NCI-H446 treated with DMSO at 0.1 percent for 48 hours (cell line): Measurements from ENCODE around the gene DTYMK.

Experiments
- DNase-seq: peaks from one replicate; lab custom pipeline; 2025; lab: John Stamatoyannopoulos, UW

DTYMK gene

DNA sequence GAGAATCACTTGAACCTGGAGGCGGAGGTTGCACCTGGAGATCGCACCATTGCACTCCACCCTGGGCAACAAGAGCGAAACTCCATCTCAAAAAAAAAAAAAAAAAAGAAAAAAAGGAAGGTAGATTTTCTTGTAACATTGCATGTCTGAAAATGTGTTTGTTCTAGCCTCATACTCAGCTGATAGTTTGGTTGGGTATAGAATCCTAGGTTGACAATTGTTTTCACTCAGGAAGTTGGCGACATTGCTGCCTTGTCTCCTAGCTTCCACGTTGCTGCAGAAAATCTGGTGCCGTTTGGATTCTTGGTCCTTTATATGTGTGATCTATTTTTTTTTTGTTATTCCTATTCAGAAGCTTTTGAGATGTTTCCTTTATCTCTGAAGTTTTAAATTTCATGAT lies 19.9 kb upstream of the DTYMK start:
- no peak for DNase-seq

DNA sequence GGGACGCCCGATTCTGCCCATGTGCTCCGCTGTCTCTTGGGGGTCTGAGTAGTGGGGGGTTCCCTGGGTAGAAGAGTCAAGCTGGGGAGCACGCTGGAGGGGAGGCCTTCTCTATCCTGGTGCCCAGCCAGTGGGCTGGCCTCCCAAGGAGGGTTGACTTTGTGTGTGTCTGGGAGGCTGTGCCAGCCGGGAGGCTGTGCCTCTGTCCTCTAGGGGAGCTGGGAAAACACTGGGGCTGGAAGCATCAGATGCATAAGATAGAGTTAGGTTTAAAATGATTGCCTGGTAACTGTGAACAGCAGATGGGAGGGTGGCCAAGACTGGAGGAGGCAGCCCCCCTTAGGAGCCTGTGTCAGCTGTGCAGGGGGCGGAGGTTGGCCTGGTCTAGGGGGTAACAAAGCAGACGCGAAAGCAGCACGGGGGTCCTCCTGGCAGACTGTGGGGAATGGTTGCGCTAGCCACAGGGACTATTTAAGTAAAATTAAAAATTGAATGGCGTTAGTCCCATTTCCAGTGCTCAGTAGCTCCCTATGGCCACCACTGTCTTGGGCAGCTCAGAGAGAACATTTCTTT lies 16.5 kb upstream of the DTYMK start:
- no peak for DNase-seq

DNA sequence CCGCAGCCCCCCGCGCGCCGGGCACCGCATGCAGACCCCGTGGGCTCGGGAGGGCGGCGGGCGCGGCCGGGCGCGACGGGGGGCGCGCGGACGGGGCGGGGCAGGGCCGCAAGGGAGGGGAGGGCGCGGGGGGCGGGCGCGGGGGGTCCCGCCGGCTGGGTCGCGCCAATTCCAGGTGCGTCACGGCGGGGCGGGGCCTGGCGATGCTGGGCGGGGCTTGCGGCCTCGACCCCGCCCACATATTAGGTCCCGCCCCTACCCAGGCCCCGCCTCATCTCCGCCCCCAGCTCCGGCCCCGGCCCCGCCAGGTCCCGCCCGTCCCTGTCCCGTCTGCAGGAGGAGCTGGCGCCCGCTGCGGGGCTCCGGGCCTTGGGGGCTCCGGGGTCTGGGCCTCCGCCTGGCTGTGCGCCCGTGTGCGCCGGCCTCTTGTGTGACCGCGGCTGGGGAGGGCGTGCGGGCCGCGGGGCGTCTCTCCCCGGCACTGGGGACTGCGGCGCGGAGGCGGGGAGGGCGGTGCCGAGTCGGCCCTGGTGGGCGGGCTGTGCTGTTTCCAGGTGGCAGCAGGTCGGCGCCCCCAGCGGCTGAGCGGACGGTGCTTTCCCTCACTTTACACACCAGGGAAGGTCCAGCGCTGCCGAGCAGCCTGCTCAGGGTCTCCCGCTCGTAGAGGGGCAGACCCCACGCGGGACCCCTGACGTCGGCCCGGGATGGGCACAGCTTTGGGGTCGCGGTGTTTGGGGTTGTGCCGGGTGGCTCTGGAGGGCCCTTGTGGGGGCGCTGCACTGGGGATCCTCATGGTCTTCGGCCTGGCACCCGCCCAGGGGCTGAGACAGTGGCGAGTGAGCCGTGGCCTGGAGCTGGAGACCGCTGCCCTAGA lies 15.8 kb upstream of the DTYMK start:
- peak; percentile 54 for DNase-seq

DNA sequence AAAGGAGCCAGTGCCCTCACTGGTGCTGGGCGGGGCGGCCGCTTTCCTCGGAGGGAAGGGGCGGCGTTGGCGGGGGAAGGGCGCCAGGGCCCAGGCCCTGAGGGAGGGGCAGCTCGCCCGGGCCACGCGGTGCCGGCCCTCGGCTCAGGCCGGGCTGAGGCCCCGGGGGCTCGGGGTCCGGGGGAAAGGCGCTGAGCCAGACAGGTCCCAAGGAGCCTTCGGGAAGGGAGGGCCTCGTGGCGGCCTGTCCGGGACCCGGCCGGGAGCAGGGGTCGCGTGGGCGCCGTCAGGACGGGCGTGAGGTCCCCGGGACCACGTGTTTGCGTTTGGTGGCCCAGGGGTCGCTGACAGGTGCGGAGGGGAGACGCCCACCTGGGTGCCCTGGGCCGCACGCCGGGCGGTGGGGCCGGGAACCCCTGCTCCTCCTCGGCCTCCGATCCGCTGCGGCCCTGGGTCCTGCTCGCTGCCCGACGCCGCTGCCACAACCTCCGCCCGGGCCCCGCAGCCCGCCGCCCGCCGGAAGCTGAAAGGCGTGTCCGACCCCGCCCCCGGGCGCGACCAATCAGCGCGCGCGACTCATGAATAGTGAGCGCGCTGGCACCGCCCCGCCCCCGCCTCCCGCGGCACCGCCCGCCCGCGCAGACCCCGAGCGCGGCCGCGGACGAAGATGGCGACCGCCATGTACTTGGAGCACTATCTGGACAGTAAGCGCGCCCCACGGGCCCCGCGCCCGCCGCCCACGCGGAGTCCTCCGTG lies 15.0 kb upstream of the DTYMK start, which contains the start of gene ING5:
ING5 (plus strand) TSS at position 641 of the 756 bp plus-strand sequence; CDS start at position 668, 27 bp downstream.
- peak; percentile 76 for DNase-seq

DNA sequence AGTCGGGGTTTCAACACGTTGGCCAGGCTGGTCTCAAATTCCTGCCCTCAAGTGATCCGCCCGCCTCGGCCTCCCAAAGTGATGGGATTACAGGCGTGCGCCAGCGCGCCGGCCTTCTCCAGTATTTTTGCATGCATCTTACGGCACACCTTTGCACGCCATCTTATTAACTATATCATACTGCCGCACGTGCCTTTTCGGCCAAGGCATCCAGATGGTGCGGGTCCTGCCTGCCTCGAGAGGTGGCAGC lies 14.5 kb upstream of the DTYMK start:
- DNase-seq: peak; percentile 89

DNA sequence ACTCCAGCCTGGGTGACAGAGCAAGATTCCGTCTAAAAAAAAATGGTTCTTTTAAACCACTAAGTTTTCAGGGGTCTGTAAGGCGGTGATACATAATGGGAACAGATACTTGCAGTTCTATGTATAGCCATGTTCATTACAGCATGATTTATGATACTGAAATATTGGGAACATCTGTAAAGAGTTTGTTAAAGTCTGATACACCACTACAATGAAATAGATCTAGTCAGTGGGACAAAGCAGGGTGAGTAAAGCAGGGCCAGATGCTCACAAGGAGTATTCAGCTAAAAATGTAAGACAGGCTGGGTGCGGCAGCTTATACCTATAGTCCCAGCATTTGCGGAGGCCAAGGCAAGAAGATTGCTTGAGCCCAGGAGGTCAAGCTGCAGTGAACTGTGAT lies 9.0 kb upstream of the DTYMK start:
- DNase-seq: no peak

DNA sequence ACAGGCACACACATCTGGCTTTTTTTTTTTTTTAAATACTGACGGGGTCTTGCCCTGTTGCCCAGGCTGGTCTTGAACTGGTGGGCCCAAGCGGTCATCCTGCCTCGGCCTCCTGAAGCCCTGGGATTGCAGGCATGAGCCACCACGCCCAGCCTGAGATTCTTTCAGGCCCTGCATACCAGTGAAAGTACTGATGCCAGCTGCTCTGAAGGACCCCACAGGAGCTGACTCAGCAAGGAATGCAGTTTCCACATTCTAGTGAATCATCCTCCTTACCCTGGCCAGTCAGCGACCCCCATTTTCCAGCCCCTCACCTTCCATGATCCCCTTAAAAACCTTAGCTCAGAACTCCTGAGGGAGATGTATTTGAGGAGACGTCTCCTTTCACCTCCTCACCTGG lies 5.8 kb upstream of the DTYMK start:
- no peak for DNase-seq

DNA sequence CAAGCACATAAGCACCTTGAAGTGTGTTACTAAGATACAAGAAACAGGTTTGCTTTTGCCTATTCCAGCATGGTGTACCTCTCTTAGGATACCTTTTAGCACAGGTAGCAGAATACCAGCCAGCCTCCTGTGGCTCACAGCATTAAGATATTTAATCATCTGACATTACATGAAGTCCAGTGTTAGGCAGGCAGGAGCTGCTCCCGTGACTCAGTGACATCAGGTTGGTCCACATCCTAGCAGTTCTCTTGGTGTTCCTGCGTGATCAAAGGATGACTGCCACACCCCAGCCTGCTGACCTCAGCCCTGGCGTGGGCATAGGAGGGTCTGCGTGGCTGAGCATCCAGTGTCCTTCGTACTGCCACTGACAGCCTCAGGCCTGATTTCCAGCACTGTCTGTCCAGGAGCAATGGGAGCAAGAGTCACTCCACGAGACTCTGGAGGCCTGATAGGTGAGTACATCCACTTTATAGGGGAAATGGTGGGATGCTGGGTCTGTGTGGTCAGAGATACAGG lies 3.6 kb upstream of the DTYMK start:
- DNase-seq: no peak

DNA sequence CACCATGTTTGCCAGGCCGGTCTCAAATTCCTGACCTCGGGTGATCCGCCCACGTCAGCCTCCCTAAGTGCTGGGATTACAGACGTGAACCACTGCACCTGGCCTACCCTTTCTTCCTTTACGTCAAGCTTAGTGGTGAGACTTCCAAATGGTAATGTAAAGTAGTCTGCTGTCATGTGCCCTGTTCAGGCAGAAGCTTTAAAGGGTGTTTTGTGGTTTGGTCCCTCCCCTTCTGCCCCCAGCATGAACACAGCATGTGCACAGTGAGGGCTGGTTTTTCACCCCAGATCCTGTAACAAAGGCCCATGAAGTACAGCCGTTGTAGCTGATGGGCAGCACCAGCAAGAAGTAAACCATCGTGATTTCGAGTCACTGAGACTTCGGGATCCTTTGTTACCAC lies 2.7 kb upstream of the DTYMK start:
- DNase-seq: no peak

DNA sequence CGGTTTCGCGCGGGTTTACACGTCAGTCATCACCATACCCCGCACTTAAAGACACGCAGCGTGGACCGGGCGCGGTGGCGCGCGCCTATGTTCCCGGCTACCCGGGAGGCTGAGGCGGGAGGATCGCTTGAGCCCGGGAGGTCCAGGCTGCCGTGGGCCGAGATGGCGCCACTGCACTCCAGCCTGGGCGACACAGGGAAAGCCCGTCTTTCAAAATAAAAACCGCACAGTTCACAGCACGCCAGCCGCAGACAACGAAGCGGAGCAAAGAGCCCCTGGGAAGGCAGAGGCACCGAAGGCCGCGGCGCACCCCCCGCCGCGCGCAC lies 328 bp downstream of the DTYMK start:
- DNase-seq: no peak

DNA sequence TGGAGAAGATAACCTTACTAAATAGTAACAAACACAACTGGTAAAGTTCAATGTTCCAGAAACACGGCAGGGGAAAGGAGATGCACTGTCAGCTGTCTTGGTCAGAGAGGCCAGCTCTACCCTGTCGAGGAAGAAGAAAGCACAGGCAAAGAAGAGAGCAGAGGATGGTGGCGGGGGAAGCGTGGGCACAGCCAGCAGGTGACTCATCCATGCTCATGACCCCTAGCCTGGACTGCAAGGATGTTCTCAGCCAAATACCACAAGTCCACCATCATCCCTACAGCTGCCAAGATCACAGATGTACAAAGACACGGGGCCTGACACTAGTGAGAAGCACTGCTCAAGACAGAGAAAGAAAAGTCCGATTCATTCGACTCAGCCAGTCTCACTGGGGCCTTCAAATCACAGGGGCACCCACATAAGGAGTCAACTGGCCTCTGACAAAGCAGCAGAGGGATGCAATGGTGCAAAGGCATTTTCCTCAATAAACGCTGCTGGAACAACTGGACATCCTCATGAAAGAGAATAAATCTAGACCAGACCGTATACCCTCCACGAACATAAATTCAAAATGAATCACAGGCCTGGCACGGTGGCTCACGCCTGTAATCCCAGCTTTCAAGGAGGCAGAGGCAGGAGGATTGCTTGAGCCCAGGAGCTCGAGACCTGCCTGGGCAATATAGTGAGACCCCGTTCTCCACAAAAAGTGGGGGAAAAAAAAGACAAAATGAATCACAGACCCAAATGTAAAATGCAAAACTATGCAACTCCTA lies 5.6 kb downstream of the DTYMK start:
- DNase-seq: no peak

DNA sequence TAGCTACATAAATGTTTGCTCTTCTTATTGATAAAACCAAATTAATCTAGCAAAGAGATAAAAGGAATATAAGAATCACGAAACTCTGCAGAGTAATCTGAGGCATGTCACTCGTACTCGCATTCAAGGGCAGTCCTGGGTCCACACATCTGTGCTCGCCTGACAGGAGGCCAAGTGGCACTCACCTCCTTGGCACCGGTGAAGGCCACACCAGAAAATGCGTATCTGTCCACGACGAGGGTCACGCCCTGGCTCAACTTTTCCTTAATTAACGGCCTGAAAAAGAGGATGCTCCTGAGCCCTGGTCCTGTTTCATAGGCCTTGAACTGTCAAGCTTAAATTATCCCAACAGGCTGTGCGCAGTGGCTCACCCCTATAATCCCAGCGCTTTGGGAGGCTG lies 6.6 kb downstream of the DTYMK start:
- DNase-seq: no peak

DNA sequence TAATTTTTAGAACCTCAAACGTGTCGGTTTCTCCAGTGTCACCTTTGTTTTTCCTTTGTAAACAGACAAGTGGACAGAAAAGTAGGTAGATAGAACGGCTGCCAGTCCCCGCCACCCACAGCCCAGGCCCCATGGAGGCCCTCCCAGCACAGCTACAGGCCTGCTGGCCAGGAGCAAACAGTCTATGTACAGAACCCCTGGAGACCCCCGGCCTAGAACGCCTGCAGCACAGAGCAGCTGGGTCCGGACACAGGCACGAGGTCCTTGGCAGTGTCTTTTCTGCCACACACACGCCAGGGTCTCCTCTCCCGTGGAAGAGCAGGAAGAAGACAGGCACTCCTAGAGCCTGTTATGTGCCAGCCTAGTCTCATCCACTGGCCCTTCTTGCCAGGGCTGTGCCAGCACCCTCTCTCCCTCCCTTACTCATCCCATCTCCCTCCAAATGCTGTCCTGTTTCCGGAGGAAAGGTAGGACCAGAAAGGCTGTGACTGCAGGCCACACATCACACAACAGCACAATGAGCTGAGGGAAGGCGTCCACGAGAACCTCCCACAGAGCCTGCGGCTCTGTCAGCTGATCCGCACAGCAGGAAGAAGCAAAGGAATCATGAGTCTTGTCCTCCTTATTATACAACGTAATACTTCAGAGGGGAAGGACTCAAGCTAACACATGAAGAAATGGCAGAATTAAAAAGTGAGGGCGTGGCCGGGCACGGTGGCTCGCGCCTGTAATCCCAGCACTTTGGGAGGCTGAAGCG lies 7.7 kb downstream of the DTYMK start:
- DNase-seq: no peak

DNA sequence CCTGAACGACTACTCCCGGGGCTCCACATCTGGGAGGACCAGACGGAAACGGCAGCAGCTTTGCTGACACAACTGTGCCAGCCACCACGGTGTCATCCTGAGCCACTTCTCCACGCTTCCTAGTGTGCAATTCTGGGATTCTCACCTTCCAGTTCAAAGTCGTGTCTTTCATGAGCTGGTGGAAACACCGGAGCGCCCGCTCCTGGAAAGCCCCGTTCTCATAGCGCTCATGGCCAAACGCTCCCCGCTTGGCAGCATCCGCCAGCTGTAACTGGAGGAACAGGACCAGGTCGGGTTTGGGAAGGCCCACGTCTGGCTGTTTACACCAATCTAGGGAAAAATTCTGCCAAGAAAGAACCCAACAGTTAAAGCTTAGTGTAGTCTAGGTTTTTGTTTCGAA lies 8.3 kb downstream of the DTYMK start:
- no peak for DNase-seq

DNA sequence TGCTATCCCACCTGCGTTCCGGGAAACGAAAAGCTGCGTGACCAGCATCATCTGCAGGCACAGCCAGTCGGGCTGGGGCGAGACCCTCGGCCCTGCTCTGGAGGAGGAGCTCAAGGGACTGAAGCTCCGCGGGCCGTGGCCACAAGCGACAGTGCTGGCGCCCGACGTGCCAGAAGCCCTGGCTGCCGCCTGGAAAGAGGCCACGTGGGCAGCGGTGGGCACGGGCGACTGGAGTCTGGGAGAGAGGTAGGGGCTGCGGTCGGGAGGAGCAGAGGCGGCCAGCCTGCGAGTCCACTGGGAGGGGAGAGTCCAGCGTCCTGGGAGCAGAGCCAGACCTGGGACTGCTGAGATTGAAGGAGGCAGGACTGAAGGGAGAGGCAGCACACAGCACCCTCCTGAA lies 9.2 kb downstream of the DTYMK start:
- no peak for DNase-seq

DNA sequence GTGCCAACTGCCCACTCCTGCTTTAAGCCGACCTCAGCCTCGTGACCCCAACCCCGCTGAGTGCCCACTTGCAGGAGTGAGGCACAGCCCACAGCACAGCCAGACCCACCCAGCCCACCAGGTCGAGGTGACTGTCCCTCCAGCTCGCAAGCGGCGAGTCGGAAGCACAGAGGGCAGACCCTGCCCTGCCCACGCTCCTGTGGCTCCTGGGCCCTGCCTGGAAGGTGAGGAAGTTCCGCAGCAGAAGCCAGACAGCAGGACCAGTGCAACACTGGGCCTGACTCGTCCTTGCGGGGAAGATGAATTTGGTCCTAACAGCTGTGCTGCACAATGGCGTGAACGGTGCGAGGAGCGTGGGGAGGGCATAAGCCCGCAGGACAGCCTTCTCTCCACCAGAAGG lies 9.9 kb downstream of the DTYMK start:
- DNase-seq: no peak

DNA sequence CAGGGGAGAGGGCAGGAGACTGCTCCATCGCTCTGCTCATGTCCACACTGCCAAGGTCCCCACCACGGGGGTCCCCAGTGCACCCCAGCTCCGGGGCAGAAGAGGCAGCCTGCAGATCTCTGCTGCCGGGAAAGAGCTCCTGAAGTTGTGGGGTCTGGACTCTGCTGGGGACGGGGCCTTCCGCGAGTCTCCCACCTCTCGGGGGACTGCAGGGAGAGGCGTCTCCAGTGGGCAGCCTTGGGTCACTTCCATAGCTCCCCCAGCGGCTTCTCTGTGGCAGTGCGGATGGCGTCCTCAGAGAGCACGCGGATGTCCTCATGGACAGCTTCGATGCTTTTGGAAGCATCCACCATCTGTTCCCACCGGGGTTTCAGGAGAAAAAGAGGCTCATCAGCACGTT lies 10.7 kb downstream of the DTYMK start:
- no peak for DNase-seq

DNA sequence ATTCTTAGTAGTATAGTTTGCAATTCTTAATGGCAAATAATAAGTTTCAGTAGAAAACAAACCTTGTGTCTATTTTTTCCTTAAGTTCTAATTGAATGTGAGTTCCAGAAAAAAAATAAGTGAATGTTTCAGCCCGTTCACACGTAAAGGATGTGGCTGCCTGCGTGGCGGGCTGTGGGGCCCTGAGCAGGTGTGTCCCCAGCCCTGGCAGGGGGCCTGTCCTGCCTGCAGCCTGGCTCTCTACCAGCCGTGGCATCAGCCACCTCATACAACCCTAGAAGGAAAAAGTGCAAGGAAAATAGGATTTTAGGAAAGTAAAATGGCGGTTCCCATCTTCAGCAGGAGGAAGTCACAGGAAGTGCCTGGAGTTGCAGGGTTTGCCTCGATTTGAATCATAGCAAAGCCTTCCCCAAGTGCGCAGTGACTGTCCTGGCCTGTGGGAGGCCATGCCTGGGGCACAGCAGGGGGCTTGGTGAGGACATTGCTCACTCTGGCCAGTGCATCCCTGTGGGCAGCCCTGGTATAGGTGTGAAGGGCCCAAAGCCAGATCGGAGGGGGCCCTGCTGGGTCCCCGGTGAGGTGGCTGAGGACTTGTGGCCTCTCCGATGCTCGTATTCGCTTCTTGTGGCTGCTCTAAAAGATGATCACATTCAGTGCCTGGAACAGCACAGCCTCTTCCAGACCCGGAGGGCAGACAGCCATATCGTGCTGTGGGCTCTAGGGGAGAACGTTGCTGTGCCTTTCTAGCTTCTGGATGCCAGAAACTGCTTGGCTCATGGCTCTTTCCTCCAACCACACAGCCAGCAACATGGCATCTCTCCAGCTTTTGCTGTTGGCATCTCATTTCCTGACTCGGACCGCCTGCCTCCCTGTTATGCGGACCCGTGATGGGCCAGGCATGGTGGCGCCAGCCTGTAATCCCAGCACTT lies 12.6 kb downstream of the DTYMK start:
- DNase-seq: peak; percentile 74

DNA sequence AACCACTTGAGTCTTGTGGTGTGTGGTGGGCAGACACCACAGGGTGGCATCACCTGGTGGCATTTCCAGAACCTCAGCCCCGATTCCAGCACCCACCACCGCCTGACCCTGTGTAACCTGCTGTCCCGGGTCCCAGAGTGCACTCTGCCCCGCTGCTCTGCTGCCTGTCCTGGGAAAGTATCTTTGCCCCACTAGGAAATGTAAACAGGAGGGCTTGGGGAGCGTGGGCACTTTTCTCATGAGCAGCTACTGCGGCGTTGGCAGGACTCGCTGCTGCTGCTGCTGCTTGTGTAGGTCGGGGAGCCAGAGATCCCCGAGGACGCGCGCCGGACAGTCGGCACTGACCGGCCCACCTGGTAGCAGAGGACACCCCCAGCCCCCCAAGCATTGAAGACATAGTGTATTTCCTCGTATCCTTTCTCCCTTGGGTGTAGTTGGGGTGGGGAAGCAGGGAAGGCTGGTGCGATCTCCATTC lies 13.4 kb downstream of the DTYMK start:
- no peak for DNase-seq
